ENCODE data around the gene SCTR.

The SCTR gene

GRCh38 chr2:119429225-119429981 lies 94.9 kb downstream of the SCTR start:
- no peak for ATAC-seq
- TF ChIP-seq ZFP3 (CRISPR knock-in tag; IDR thresholded peaks at IDR 0.05) (no peak), CSDC2 (CRISPR knock-in tag; IDR thresholded peaks at IDR 0.05) (no peak), CREB5 (CRISPR knock-in tag; IDR thresholded peaks at IDR 0.05; ENCODE audit: low read depth) (no peak), ZC3H10 (CRISPR knock-in tag; IDR thresholded peaks at IDR 0.05) (no peak), PATZ1 (CRISPR knock-in tag; IDR thresholded peaks at IDR 0.05; ENCODE audit: borderline replicate concordance) (no peak), ESRRG (CRISPR knock-in tag; IDR thresholded peaks at IDR 0.05) (no peak), ARNTL (CRISPR knock-in tag; IDR thresholded peaks at IDR 0.05; ENCODE audit: borderline replicate concordance, low read depth) (no peak), TOX (CRISPR knock-in tag; IDR thresholded peaks at IDR 0.05; ENCODE audit: borderline replicate concordance) (no peak), POU6F1 (CRISPR knock-in tag; IDR thresholded peaks at IDR 0.05; ENCODE audit: borderline replicate concordance, low read depth) (no peak), RARB (CRISPR knock-in tag; IDR thresholded peaks at IDR 0.05) (no peak), TCF4 (CRISPR knock-in tag; IDR thresholded peaks at IDR 0.05; ENCODE audit: borderline replicate concordance) (no peak), BACH2 (CRISPR knock-in tag; IDR thresholded peaks at IDR 0.05; ENCODE audit: borderline replicate concordance) (no peak), ZNF70 (CRISPR knock-in tag; IDR thresholded peaks at IDR 0.05) (no peak)

GRCh38 chr2:119428488-119429224 lies 95.6 kb downstream of the SCTR start:
- ATAC-seq: no peak
- no peak for TF ChIP-seq ESRRG (CRISPR knock-in tag; IDR thresholded peaks at IDR 0.05)
- no peak for TF ChIP-seq TOX (CRISPR knock-in tag; IDR thresholded peaks at IDR 0.05; ENCODE audit: borderline replicate concordance)
- no peak for TF ChIP-seq TSHZ2 (CRISPR knock-in tag; IDR thresholded peaks at IDR 0.05)
- no peak for TF ChIP-seq CSRNP3 (CRISPR knock-in tag; IDR thresholded peaks at IDR 0.05)

- ATAC-seq: no peak
- TF ChIP-seq CREB5 (CRISPR knock-in tag; IDR thresholded peaks at IDR 0.05; ENCODE audit: low read depth) (no peak), CSRNP3 (CRISPR knock-in tag; IDR thresholded peaks at IDR 0.05) (no peak), CSDC2 (CRISPR knock-in tag; IDR thresholded peaks at IDR 0.05) (no peak), ARNTL (CRISPR knock-in tag; IDR thresholded peaks at IDR 0.05; ENCODE audit: borderline replicate concordance, low read depth) (no peak), PPARA (CRISPR knock-in tag; IDR thresholded peaks at IDR 0.05; ENCODE audit: borderline replicate concordance) (no peak), POU6F1 (CRISPR knock-in tag; IDR thresholded peaks at IDR 0.05; ENCODE audit: borderline replicate concordance, low read depth) (no peak), ISL1 (CRISPR knock-in tag; IDR thresholded peaks at IDR 0.05) (no peak), TSHZ2 (CRISPR knock-in tag; IDR thresholded peaks at IDR 0.05) (no peak), ZC3H10 (CRISPR knock-in tag; IDR thresholded peaks at IDR 0.05) (no peak)
Observed at GRCh38 chr2:119427756-119428155, 96.5 kb downstream of the SCTR start.

Measured in SK-N-SH treated with all-trans-retinoic acid at 6 μM for 48 hours (cell line).